ENCODE measurements around the gene ADAMTS1.

ADAMTS1 gene

DNA sequence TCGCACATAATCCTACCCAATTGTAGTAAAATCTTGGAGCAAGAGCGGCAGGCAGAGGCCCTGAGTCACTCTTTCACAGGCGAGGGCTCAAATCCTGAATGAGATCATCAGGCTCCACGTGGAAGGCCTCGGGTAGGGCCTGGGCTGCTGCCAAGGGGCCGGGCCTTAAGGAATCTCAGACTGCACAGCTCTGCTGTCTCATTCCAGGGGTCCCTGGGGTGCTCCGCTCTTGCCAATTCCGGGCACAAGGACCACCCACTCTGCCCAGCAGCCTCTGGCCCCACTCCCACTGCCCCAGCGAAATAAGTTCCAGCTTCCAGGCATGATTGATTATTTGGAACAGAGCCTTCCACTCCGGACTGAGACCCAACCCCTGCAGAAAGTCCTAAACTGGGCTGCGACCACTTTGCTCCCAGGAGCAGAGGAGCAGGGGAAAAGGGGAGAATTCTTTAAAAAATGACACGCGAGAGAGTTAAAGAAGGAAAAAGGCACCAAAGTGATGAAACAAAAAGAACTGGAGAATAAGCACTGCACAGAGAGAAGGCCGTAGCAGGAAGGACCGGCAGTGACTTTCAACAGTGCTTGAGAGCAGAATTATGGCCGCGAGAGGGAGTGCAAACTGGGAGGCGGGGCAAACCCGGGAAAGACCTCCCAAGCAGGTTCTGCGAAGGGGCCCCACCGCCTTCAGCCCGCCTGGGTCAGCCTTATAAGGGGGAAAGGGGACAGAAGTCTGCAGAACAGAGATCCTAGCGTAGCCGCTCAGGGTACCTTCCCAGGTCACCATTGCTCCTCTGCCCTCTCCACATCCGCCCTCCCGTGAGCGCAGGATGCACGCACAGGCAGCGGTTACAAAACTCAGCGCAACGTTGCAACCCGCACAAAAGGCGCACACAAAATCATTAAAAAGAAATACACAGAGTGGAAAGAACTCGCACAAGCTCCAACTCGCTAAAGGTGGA lies 2.0 kb downstream of the ADAMTS1 start (continued):
- peak; percentile 22; the same call in 1 of the 2 replicates for TF ChIP-seq ZNF341 (tag by site-specific recombination; IDR thresholded peaks at IDR 0.05; ENCODE audit: low read depth)
- TF ChIP-seq ZBTB20 (tag by site-specific recombination; IDR thresholded peaks at IDR 0.05) = peak; percentile 75; the same call in 1 of the 2 replicates
- TF ChIP-seq, protein P1, sequence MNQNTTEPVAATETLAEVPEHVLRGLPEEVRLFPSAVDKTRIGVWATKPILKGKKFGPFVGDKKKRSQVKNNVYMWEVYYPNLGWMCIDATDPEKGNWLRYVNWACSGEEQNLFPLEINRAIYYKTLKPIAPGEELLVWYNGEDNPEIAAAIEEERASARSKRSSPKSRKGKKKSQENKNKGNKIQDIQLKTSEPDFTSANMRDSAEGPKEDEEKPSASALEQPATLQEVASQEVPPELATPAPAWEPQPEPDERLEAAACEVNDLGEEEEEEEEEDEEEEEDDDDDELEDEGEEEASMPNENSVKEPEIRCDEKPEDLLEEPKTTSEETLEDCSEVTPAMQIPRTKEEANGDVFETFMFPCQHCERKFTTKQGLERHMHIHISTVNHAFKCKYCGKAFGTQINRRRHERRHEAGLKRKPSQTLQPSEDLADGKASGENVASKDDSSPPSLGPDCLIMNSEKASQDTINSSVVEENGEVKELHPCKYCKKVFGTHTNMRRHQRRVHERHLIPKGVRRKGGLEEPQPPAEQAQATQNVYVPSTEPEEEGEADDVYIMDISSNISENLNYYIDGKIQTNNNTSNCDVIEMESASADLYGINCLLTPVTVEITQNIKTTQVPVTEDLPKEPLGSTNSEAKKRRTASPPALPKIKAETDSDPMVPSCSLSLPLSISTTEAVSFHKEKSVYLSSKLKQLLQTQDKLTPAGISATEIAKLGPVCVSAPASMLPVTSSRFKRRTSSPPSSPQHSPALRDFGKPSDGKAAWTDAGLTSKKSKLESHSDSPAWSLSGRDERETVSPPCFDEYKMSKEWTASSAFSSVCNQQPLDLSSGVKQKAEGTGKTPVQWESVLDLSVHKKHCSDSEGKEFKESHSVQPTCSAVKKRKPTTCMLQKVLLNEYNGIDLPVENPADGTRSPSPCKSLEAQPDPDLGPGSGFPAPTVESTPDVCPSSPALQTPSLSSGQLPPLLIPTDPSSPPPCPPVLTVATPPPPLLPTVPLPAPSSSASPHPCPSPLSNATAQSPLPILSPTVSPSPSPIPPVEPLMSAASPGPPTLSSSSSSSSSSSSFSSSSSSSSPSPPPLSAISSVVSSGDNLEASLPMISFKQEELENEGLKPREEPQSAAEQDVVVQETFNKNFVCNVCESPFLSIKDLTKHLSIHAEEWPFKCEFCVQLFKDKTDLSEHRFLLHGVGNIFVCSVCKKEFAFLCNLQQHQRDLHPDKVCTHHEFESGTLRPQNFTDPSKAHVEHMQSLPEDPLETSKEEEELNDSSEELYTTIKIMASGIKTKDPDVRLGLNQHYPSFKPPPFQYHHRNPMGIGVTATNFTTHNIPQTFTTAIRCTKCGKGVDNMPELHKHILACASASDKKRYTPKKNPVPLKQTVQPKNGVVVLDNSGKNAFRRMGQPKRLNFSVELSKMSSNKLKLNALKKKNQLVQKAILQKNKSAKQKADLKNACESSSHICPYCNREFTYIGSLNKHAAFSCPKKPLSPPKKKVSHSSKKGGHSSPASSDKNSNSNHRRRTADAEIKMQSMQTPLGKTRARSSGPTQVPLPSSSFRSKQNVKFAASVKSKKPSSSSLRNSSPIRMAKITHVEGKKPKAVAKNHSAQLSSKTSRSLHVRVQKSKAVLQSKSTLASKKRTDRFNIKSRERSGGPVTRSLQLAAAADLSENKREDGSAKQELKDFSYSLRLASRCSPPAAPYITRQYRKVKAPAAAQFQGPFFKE (tag by site-specific recombination; IDR thresholded peaks at IDR 0.05; ENCODE audit: borderline replicate concordance) = no peak
- TF ChIP-seq ZSCAN5A (tag by site-specific recombination; IDR thresholded peaks at IDR 0.05) = peak; percentile 65; the same call in 1 of the 2 replicates
- TF ChIP-seq ZFP41 (tag by site-specific recombination; IDR thresholded peaks at IDR 0.05; ENCODE audit: borderline replicate concordance) = 0 out of 2 replicates have a peak, but pooled peaks have one; percentile 66
- peak; percentile 91 for TF ChIP-seq GLIS2 (tag by site-specific recombination; IDR thresholded peaks at IDR 0.05)
- no peak for TF ChIP-seq ZNF791 (tag by site-specific recombination; IDR thresholded peaks at IDR 0.05)
- TF ChIP-seq ZNF639 (tag by site-specific recombination; IDR thresholded peaks at IDR 0.05) = no peak
- TF ChIP-seq ZNF501 (tag by site-specific recombination; IDR thresholded peaks at IDR 0.05) = no peak
- TF ChIP-seq ZFP69B (tag by site-specific recombination; IDR thresholded peaks at IDR 0.05) = peak; percentile 89
- TF ChIP-seq ZNF473 (tag by site-specific recombination; IDR thresholded peaks at IDR 0.05) = no peak
- TF ChIP-seq KLF16 (tag by site-specific recombination; IDR thresholded peaks at IDR 0.05) = peak; percentile 38; the same call in 1 of the 2 replicates
- TF ChIP-seq INSM2 (tag by site-specific recombination; IDR thresholded peaks at IDR 0.05) = peak; percentile 69; the same call in 1 of the 2 replicates
- no peak for TF ChIP-seq ZNF747 (tag by site-specific recombination; IDR thresholded peaks at IDR 0.05)
- TF ChIP-seq ZBTB44 (tag by site-specific recombination; IDR thresholded peaks at IDR 0.05) = peak; percentile 50; the same call in 1 of the 2 replicates
- TF ChIP-seq ZNF629 (tag by site-specific recombination; IDR thresholded peaks at IDR 0.05) = peak; percentile 75
- TF ChIP-seq ZNF324 (tag by site-specific recombination; IDR thresholded peaks at IDR 0.05) = peak; percentile 13; the same call in 1 of the 2 replicates
- TF ChIP-seq, protein P2, sequence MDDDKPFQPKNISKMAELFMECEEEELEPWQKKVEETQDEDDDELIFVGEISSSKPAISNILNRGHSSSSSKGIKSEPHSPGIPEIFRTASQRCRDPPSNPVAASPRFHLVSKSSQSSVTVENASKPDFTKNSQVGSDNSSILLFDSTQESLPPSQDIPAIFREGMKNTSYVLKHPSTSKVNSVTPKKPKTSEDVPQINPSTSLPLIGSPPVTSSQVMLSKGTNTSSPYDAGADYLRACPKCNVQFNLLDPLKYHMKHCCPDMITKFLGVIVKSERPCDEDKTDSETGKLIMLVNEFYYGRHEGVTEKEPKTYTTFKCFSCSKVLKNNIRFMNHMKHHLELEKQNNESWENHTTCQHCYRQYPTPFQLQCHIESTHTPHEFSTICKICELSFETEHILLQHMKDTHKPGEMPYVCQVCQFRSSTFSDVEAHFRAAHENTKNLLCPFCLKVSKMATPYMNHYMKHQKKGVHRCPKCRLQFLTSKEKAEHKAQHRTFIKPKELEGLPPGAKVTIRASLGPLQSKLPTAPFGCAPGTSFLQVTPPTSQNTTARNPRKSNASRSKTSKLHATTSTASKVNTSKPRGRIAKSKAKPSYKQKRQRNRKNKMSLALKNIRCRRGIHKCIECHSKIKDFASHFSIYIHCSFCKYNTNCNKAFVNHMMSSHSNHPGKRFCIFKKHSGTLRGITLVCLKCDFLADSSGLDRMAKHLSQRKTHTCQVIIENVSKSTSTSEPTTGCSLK (tag by site-specific recombination; IDR thresholded peaks at IDR 0.05) = no peak
- no peak for TF ChIP-seq ZNF670 (tag by site-specific recombination; IDR thresholded peaks at IDR 0.05; ENCODE audit: low read depth)
- TF ChIP-seq KLF8 (tag by site-specific recombination; IDR thresholded peaks at IDR 0.05) = peak; percentile 62
- no peak for TF ChIP-seq MZF1 (tag by site-specific recombination; IDR thresholded peaks at IDR 0.05; ENCODE audit: borderline replicate concordance)

All from HEK293 (cell line).